Mammary epithelial cell (primary cell): Measurements from ENCODE around the gene DSCAM.

ENCODE experiments used
- CTCF ChIP-seq, 2 donors: IDR thresholded peaks in 1 of 2; conservative IDR thresholded peaks in 1 of 2; 2 replicates each; pipeline ENCODE4 v1.5.1; 2011 to 2012; ENCODE audit warnings: inconsistent platforms in 2 of 2, low read length in 2 of 2, mild to moderate bottlenecking in 2 of 2, control low read depth in 1 of 2, low read depth in 1 of 2; ENCODE audit not compliant: insufficient read depth in 1 of 2; ENCODE audit errors: extremely low read depth in 1 of 2
- EZH2 ChIP-seq: IDR thresholded peaks from 2 replicates; pipeline ENCODE4 v1.6.1; 2012; ENCODE audit warnings: low read length, inconsistent platforms, borderline replicate concordance

- TF ChIP-seq CTCF (conservative IDR thresholded peaks at IDR 0.05 in 1 of 2, IDR thresholded peaks at IDR 0.05 in 1 of 2; ENCODE audit: extremely low read depth in 1 of 2, insufficient read depth in 1 of 2, low read depth in 1 of 2, low read length in 2 of 2) (no peak), EZH2 (no peak)
These were observed 11.6 kb upstream of the DSCAM start for GRCh38 chr21:40858517-40858916.
